ENCODE data around the gene SLFNL1. TPM values are rescaled to one million over a fixed set of nuclear protein-coding genes. Genes with fewer than 3 reads are reported as not detected.

Gene SLFNL1
- total RNA-seq, 4 donors from 2014 or later, result 0.20 to 2.4 (median 0.63) TPM

GRCh38 chr1:41009466-41009865 lies 12.1 kb downstream of the SLFNL1 start:
- no peak overlapping the region for H3K4me3 ChIP-seq
- no peaks in the 10 kb centered on the region for H3K27me3 ChIP-seq
- no peak for DNase-seq (ENCODE audit: low spot score in 2 of 2)
- H3K4me1 ChIP-seq, result peaks cover 0 to 28% (median 0%) of the 10 kb centered on the region in 4 donors
- H3K36me3 ChIP-seq, result peaks cover 0 to 93% (median 4%) of the 10 kb centered on the region in 3 donors
- no peaks in the 10 kb centered on the region for H3K9me3 ChIP-seq
- no peak overlapping the region for H3K27ac ChIP-seq
- TF ChIP-seq CTCF (IDR thresholded peaks at IDR 0.05) (no peak), POLR2A (IDR thresholded peaks at IDR 0.05) (no peak), EP300 (IDR thresholded peaks at IDR 0.05) (no peak)
- WGBS, 2 donors, result 93 to 94% methylated on average over 8 of the region's 8 CpGs

- 92 to 93% methylated on average over 14 to 19 of the region's 19 CpGs for WGBS, 2 donors
- H3K4me3 ChIP-seq, result no peak overlapping the region
- no peak for TF ChIP-seq EP300 (IDR thresholded peaks at IDR 0.05)
- no peak for TF ChIP-seq CTCF (IDR thresholded peaks at IDR 0.05)
- no peak for TF ChIP-seq POLR2A (IDR thresholded peaks at IDR 0.05)
- H3K4me1 ChIP-seq, result peaks cover 0 to 40% (median 14%) of the 10 kb centered on the region in 4 donors
- H3K27me3 ChIP-seq, result no peaks in the 10 kb centered on the region
- no peak overlapping the region for H3K27ac ChIP-seq
- no peak for DNase-seq (ENCODE audit: low spot score in 2 of 2)
- no peaks in the 10 kb centered on the region for H3K9me3 ChIP-seq
- H3K36me3 ChIP-seq, result peaks cover 0 to 91% (median 4%) of the 10 kb centered on the region in 3 donors
These were observed 14.3 kb downstream of the SLFNL1 start for GRCh38 chr1:41006942-41007865.

- Histone ChIP-seq H3K36me3 (peaks cover 0 to 88% (median 4%) of the 10 kb centered on the region in 3 donors), H3K4me1 (peaks cover 0 to 38% (median 15%) of the 10 kb centered on the region in 4 donors), H3K4me3 (no peak overlapping the region), H3K27me3 (no peaks in the 10 kb centered on the region), H3K9me3 (no peaks in the 10 kb centered on the region), H3K27ac (no peak overlapping the region)
- WGBS, 2 donors, result 69 to 70% methylated on average over 5 of the region's 5 CpGs
- no peak for TF ChIP-seq POLR2A (IDR thresholded peaks at IDR 0.05)
- TF ChIP-seq EP300 (IDR thresholded peaks at IDR 0.05), result no peak
- TF ChIP-seq CTCF (IDR thresholded peaks at IDR 0.05), result no peak
- no peak for DNase-seq (ENCODE audit: low spot score in 2 of 2)
These were observed 15.6 kb downstream of the SLFNL1 start for GRCh38 chr1:41005876-41006275.

- 43% methylated on average over 11 of the region's 11 CpGs for WGBS, 2 donors
These were observed 17.8 kb downstream of the SLFNL1 start for GRCh38 chr1:41003640-41004220.

More at GRCh38 chr1:41003640-41004220, 17.8 kb downstream of the SLFNL1 start:
- Histone ChIP-seq H3K4me1 (peaks cover 0 to 27% (median 15%) of the 10 kb centered on the region in 4 donors), H3K27ac (peak overlapping the region in 2 of 4 donors; percentile 60 to 66), H3K4me3 (no peak overlapping the region), H3K27me3 (no peaks in the 10 kb centered on the region), H3K9me3 (no peaks in the 10 kb centered on the region), H3K36me3 (peaks cover 0 to 85% (median 0%) of the 10 kb centered on the region in 3 donors)
- DNase-seq (ENCODE audit: low spot score in 2 of 2), result peak; percentile 96 to 100
- TF ChIP-seq EP300 (IDR thresholded peaks at IDR 0.05) (peak in 1 of 2 donors; percentile 85), POLR2A (IDR thresholded peaks at IDR 0.05) (no peak), CTCF (IDR thresholded peaks at IDR 0.05) (peak; percentile 28 to 79 (median 53))

Measured in tibial nerve (tissue), 4 donors.